Esophagus squamous epithelium (tissue), 5 donors: ENCODE results near the gene RNF213. TPM values are rescaled to one million over a fixed set of nuclear protein-coding genes. Genes with fewer than 3 reads are reported as not detected.

Experiments
- DNase-seq: peaks from one replicate; lab custom pipeline; 2025; lab: John Stamatoyannopoulos, UW
- H3K27ac ChIP-seq, 4 donors: fragments of 200-600 bp; sonication (generic); one replicate each; pipeline ENCODE4 v1.5.1; 2016 to 2019; ENCODE audit warnings: mild to moderate bottlenecking in 1 of 4
- H3K27me3 ChIP-seq, 4 donors: fragments of 200-600 bp; sonication (generic); 1 replicate in 3 of 4; 2 replicates in 1 of 4; pipeline versions ENCODE4 v1.5.1 to v1.6.0; 2017 to 2021; ENCODE audit warnings: antibody characterized with exemption in 1 of 4
- H3K36me3 ChIP-seq, 3 donors: fragments of 200-600 bp; sonication (generic); one replicate each; pipeline ENCODE4 v1.5.1; 2016 to 2019
- H3K4me1 ChIP-seq, 3 donors: fragments of 200-600 bp; sonication (generic); one replicate each; pipeline ENCODE4 v1.5.1; 2017 to 2019
- H3K4me3 ChIP-seq, 4 donors: fragments of 200-600 bp; sonication (generic); 1 replicate in 3 of 4; 2 replicates in 1 of 4; pipeline ENCODE4 v1.5.1; 2016 to 2019; ENCODE audit warnings: mild to moderate bottlenecking in 2 of 4, moderate library complexity in 1 of 4
- H3K9me3 ChIP-seq, 3 donors: fragments of 200-600 bp; sonication (generic); one replicate each; pipeline ENCODE4 v1.5.1; 2016 to 2019
- CTCF ChIP-seq, 6 experiments: fragments of 450-650 bp in 4 of 6; fragments of 200-600 bp in 2 of 6; sonication (generic) in 2 of 6; IDR thresholded peaks; one replicate each; pipeline ENCODE4 v1.5.1; 2016 to 2019; ENCODE audit warnings: antibody characterized with exemption in 6 of 6, mild to moderate bottlenecking in 4 of 6, moderate library complexity in 4 of 6
- POLR2A ChIP-seq, 4 donors: fragments of 450-650 bp; IDR thresholded peaks; one replicate each; pipeline ENCODE4 v1.6.1; 2017; ENCODE audit warnings: antibody characterized with exemption in 4 of 4, mild to moderate bottlenecking in 4 of 4, moderate library complexity in 3 of 4
- WGBS, 2 donors: methylation state at CpG; one replicate each; pipeline ENCODE4 v1.1.5; 2018; 5-methylcytosine and 5-hydroxymethylcytosine counted together
- intact Hi-C: fragments of 100-400 bp; cut with DNase I; formaldehyde crosslinking; loops from one replicate; pipeline ENCODE4 v1.15.0; 2022
- total RNA-seq, 4 donors: library from RNA; depleted of rRNA; stranded (reverse); fragments of >200 nt; gene quantifications; one replicate each; pipeline ENCODE4 v1.1.0, GENCODE V29; 2016
- donor health status: DM: yes; HTN: yes; CAD: no.

Gene RNF213
- total RNA-seq, 4 donors from 2014 or later, result 56.1 to 67.9 (median 60.9) TPM

- peaks cover 10 to 54% (median 26%) of the 10 kb centered on the region in 3 donors for H3K4me1 ChIP-seq
- H3K36me3 ChIP-seq, result peaks cover 0 to 35% (median 0%) of the 10 kb centered on the region in 3 donors
- H3K4me3 ChIP-seq, result peak overlapping the region; percentile 77 to 99 (median 90)
- intact Hi-C loops, result no loop called here
- TF ChIP-seq POLR2A (IDR thresholded peaks at IDR 0.05) (no peak), CTCF (IDR thresholded peaks at IDR 0.05) (no peak)
- 1% methylated on average over 15 of the region's 41 CpGs; no CpG with 5 or more reads in 1 of the 2 donors for WGBS, 2 donors
- no peak for DNase-seq
- H3K9me3 ChIP-seq, result no peaks in the 10 kb centered on the region
- H3K27ac ChIP-seq, result peak overlapping the region; percentile 81 to 91 (median 86)
- H3K27me3 ChIP-seq, result no peaks in the 10 kb centered on the region
Measured at GRCh38 chr17:80220736-80221215, 39.9 kb upstream of the RNF213 start.

- 81 to 87% methylated on average over 9 to 14 of the region's 29 CpGs for WGBS, 2 donors
- DNase-seq, result no peak
- Histone ChIP-seq H3K27ac (peak overlapping the region in 2 of 4 donors; percentile 85 to 87), H3K27me3 (no peaks in the 10 kb centered on the region), H3K9me3 (no peaks in the 10 kb centered on the region), H3K4me1 (peaks cover 10 to 54% (median 26%) of the 10 kb centered on the region in 3 donors), H3K4me3 (peak overlapping the region in 3 of 4 donors; percentile 77 to 96 (median 85)), H3K36me3 (peaks cover 0 to 32% (median 0%) of the 10 kb centered on the region in 3 donors)
- intact Hi-C loops, result no loop called here
- TF ChIP-seq CTCF (IDR thresholded peaks at IDR 0.05) (no peak), POLR2A (IDR thresholded peaks at IDR 0.05) (no peak)
Measured at GRCh38 chr17:80221351-80222105, 39.1 kb upstream of the RNF213 start.

- DNase-seq, result no peak
- Histone ChIP-seq H3K36me3 (peaks cover 0 to 30% (median 0%) of the 10 kb centered on the region in 3 donors), H3K9me3 (no peaks in the 10 kb centered on the region), H3K27ac (no peak overlapping the region), H3K4me3 (no peak overlapping the region), H3K4me1 (peaks cover 10 to 52% (median 26%) of the 10 kb centered on the region in 3 donors), H3K27me3 (no peaks in the 10 kb centered on the region)
- intact Hi-C loops, result no loop called here
- no peak for TF ChIP-seq CTCF (IDR thresholded peaks at IDR 0.05)
- no peak for TF ChIP-seq POLR2A (IDR thresholded peaks at IDR 0.05)
- WGBS, 2 donors, result 90 to 91% methylated on average over 15 to 18 of the region's 18 CpGs
Measured at GRCh38 chr17:80222376-80223141, 38.1 kb upstream of the RNF213 start.

GRCh38 chr17:80223142-80223815 is 37.4 kb upstream of the RNF213 start:
- Histone ChIP-seq H3K4me1 (peaks cover 10 to 45% (median 26%) of the 10 kb centered on the region in 3 donors), H3K27me3 (no peaks in the 10 kb centered on the region), H3K27ac (no peak overlapping the region), H3K36me3 (peaks cover 0 to 30% (median 0%) of the 10 kb centered on the region in 3 donors), H3K4me3 (no peak overlapping the region), H3K9me3 (no peaks in the 10 kb centered on the region)
- intact Hi-C loops, result no loop called here
- TF ChIP-seq CTCF (IDR thresholded peaks at IDR 0.05), result no peak
- no peak for DNase-seq
- WGBS, 2 donors, result 81 to 90% methylated on average over 8 to 13 of the region's 18 CpGs
